Measurements from ENCODE around the gene PML. TPM values are rescaled to one million over a fixed set of nuclear protein-coding genes. Genes with fewer than 3 reads are reported as not detected.
"Not testable (repeated sequence)": the region's sequence is repeated elsewhere in the genome, so short reads cannot be mapped to it uniquely, and the experiment has no call there.

PML gene
- total RNA-seq, 1 donor from 2014 or later, result 86.6 TPM

DNA sequence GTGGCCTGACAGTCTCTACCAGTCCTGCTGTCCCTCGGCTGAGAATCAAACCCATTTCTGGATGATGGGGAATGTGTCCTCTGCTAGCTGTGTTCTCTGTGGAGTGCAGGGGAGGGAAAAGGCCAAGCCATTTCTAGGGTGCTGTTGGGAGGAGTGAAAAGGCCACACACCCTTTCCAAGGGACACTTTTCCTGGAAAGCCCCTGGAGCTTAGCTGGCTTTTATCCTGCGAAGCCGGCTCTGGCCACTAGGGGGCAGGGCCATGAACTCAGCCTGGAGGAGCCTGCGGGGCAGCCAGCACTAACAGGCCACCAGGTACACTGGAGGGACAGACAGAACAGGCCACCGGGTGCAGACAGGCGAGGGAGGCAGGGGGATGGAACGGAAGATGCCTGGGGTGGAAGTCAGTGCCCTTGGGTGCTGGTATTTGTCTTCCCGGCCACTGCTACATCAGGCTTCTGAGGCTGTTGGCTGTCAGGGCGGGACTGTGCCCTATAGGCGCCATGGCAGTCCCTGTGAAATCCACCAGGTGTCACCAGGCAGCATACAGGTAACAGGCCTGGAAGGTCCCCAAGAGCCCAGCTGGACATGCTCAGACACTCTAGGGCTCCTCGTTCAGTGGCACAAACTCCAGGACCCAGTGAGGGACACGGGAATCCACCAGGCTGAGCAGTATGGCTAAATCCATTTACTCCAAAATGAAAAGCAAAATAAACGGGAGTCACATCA, 71.3 kb downstream of the PML start:
- ATAC-seq, result peak; percentile 80
- intact Hi-C loops (cut with DNase I), result not testable (repeated sequence)
- DNase-seq (ENCODE audit: low spot score), result peak; percentile 67

DNA sequence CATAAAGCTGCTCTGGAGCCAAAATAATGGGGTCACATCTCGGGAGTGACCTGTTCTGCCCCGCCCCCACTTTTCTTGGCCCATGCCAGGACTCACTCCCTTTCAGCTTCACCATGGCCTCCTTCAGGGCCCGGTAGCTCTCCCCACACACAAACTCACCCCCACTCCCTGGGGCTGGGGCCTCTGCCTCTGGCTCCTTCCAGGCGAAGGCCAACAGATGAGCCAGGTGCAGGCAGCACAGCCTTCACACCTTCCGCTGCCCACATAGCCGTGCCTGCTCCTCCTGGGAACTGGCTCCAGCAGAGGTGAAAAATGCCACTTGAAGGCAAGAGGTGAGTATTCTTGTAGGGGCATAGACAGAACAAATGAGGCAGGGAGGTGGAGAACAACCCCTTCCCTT, 77.1 kb downstream of the PML start:
- intact Hi-C loops (cut with DNase I); DNase-seq (ENCODE audit: low spot score); ATAC-seq: not testable (repeated sequence)

GRCh38 chr15:74072132-74072531, 77.6 kb downstream of the PML start:
- not testable (repeated sequence) for ATAC-seq; DNase-seq (ENCODE audit: low spot score)

GRCh38 chr15:74072614-74073337, 78.3 kb downstream of the PML start:
- ATAC-seq; intact Hi-C loops (cut with DNase I); DNase-seq (ENCODE audit: low spot score): not testable (repeated sequence)

More at GRCh38 chr15:74072132-74072531, 77.6 kb downstream of the PML start:
- intact Hi-C loops (cut with DNase I), result not testable (repeated sequence)

DNA sequence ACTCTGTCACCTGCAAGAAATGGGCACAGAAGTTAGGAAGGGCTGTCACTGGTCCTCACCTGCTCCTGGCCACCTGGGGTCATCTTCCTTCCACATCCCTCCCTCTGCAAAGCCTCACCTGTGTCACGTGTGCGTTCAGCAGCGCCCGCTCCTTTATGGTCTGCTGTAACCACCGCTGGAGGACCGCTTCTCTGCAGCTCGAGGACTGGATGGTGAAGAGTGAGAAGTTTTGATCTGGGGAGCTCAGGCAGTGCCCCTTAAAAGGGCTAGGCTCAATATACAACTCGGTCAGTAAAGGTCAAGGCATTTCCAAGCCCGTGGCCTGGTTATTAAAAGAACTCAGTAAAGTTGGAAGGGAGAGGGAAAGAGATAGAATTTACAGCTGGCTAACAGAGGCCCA, 81.3 kb downstream of the PML start:
- ATAC-seq; intact Hi-C loops (cut with DNase I); DNase-seq (ENCODE audit: low spot score): not testable (repeated sequence)

GRCh38 chr15:74082450-74082849, 87.9 kb downstream of the PML start, which contains the start of gene GOLGA6A:
TSS of gene GOLGA6A (minus strand) at chr15:74082550. CDS start at chr15:74082509, 41 bp downstream.
- ATAC-seq; intact Hi-C loops (cut with DNase I); DNase-seq (ENCODE audit: low spot score): not testable (repeated sequence)

GRCh38 chr15:74094567-74094966, 100.1 kb downstream of the PML start:
- DNase-seq (ENCODE audit: low spot score); ATAC-seq; intact Hi-C loops (cut with DNase I): not testable (repeated sequence)

DNA sequence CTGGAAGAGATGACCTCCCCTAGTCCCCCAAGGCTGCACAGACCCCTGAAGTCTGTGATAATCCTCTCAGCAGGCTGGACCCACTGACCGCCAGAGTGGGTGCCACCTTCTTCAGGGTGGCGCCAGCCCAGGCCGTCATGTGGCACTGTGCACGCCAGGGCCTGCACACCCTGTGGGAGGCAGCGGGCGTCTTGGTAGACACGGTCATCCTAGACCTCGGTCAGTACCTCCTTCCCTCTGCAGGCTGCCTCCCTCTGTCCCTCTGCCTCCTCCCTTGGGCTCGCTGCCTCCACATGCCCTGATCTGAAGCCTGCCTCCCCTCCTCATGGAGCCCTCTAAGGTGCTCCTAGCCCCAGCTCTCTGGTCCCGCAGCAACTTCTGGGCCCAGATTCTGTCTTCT, 101.1 kb downstream of the PML start:
- DNase-seq (ENCODE audit: low spot score); ATAC-seq; intact Hi-C loops (cut with DNase I): not testable (repeated sequence)

DNA sequence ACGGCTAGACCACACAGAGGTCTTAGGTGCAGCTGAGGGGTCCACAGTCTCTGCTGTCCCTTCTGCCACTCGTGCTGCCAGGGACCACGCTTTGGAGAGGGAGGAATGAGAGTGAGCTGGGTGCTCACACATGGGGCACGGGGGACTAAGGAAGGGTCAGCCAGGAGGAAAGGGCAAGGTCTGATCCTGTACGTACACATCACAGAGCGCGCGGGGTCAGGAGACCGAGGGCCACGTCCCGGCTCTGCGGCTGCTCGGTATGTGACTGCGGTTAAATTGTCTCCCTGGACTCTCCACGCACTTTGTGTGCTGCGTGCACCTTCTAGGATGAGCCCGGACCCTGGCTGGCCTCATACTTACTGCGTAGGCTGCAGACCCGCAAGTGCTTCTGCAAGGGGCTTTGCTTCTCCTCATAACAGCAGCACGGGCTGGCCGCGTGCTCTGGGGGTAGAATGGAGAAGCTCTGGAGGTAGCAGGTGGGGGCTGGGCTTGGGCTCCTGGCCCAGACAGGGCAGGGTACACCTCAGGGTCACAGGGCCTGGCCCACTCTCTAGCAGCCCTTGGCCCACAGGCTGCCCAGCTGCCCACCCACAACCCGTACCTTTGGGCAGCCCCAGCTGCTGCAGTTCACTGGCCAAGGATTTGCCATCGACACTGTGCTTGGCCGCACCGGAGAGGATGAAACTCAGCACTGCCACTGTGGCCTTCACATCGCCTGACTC, 102.4 kb downstream of the PML start:
- DNase-seq (ENCODE audit: low spot score); intact Hi-C loops (cut with DNase I); ATAC-seq: not testable (repeated sequence)

Other genes starting within 250 kb of the PML start
- 7.8 TPM for gene INSYN1, start 241.4 kb upstream of the PML start, total RNA-seq
- gene TBC1D21, start 121.2 kb upstream of the PML start, total RNA-seq, result not detected
- gene LOXL1, start 68.3 kb upstream of the PML start, total RNA-seq, result 16.6 TPM
- 15.2 TPM for gene STOML1, start 2.4 kb upstream of the PML start, total RNA-seq
- gene GOLGA6A, start 87.8 kb downstream of the PML start, total RNA-seq, result 0.98 TPM
- 1.5 TPM for gene ISLR2, start 135.9 kb downstream of the PML start, total RNA-seq
- 120 TPM for gene ISLR, start 179.0 kb downstream of the PML start, total RNA-seq
- gene STRA6, start 208.1 kb downstream of the PML start, total RNA-seq, result 0.76 TPM
- not detected for gene CCDC33, start 241.6 kb downstream of the PML start, total RNA-seq

All from sciatic nerve (tissue), 2 donors.